Gastrocnemius medialis (tissue), 4 donors: Measurements from ENCODE around the gene IFIT3. TPM values are rescaled to one million over a fixed set of nuclear protein-coding genes. Genes with fewer than 3 reads are reported as not detected.

Experiments used
- ATAC-seq, 2 donors: fragments of 150-250 bp; one replicate each; pipeline ENCODE4 v1.9.1; 2016
- DNase-seq, 2 donors: peaks; one replicate each; pipeline ENCODE4 v3.0.0-alpha.2; 2019
- H3K27ac ChIP-seq, 4 donors: fragments of 200-600 bp; sonication (generic); 1 replicate in 1 of 4; 2 replicates in 3 of 4; pipeline ENCODE4 v1.5.1; 2016 to 2018; ENCODE audit warnings: mild to moderate bottlenecking in 2 of 4, moderate library complexity in 1 of 4
- H3K27me3 ChIP-seq, 3 donors: fragments of 200-600 bp; sonication (generic) in 2 of 3; 1 replicate in 1 of 3; 2 replicates in 2 of 3; pipeline versions ENCODE4 v1.5.1 to v1.6.0; 2016 to 2019; ENCODE audit warnings: mild to moderate bottlenecking in 1 of 3, moderate library complexity in 1 of 3
- H3K36me3 ChIP-seq, 2 donors: fragments of 200-600 bp; sonication (generic) in 1 of 2; one replicate each; pipeline ENCODE4 v1.5.1; 2017 to 2018
- H3K4me1 ChIP-seq, 2 donors: fragments of 200-600 bp; sonication (generic) in 1 of 2; one replicate each; pipeline ENCODE4 v1.5.1; 2016 to 2017; ENCODE audit warnings: mild to moderate bottlenecking in 2 of 2
- H3K4me3 ChIP-seq, 4 donors: fragments of 200-600 bp; sonication (generic) in 3 of 4; 1 replicate in 1 of 4; 2 replicates in 3 of 4; pipeline ENCODE4 v1.5.1; 2016 to 2019; ENCODE audit warnings: mild to moderate bottlenecking in 2 of 4
- H3K9me3 ChIP-seq, 3 donors: fragments of 200-600 bp; sonication (generic) in 2 of 3; 1 replicate in 1 of 3; 2 replicates in 2 of 3; pipeline ENCODE4 v1.5.1; 2016 to 2019
- CTCF ChIP-seq, 5 experiments: fragments of 450-650 bp in 3 of 5; fragments of 200-600 bp in 2 of 5; sonication (generic) in 2 of 5; IDR thresholded peaks in 4 of 5; conservative IDR thresholded peaks in 1 of 5; 1 replicate in 4 of 5; 2 replicates in 1 of 5; pipeline ENCODE4 v1.5.1; 2016 to 2019; ENCODE audit warnings: antibody characterized with exemption in 5 of 5, mild to moderate bottlenecking in 3 of 5, moderate library complexity in 3 of 5
- POLR2A ChIP-seq, 2 donors: fragments of 450-650 bp; IDR thresholded peaks; one replicate each; pipeline ENCODE4 v1.6.1; 2017; ENCODE audit warnings: antibody characterized with exemption in 2 of 2, mild to moderate bottlenecking in 2 of 2, moderate library complexity in 2 of 2
- in situ Hi-C, 4 donors: fragments of 200-750 bp; cut with MboI; loops; one replicate each; pipeline versions ENCODE4 v1.15.0 to v1.8.0; 2017; ENCODE audit warnings: low sequenced_read_pairs in 4 of 4
- intact Hi-C: fragments of 100-400 bp; cut with DNase I; formaldehyde crosslinking; loops from one replicate; pipeline ENCODE4 v1.15.1; 2023; ENCODE audit warnings: low total_unique reads
- total RNA-seq, 4 donors: library from RNA; depleted of rRNA; stranded (reverse); fragments of >200 nt; gene quantifications; one replicate each; pipeline versions ENCODE4 v1.1.0 to v1.2.3, GENCODE V29; 2016

The IFIT3 gene
- total RNA-seq, 4 donors from 2014 or later: 2.2 to 8.9 (median 3.7) TPM

- in situ Hi-C loops: loop anchor here in 1 of 4 donors (25.0 kb wide), 1 partner anchor 90 kb away; the partner anchor contains the start of genes IFIT1 and IFIT1B
- peak overlapping the region in 2 of 4 donors; percentile 90 to 92 for H3K27ac ChIP-seq
- no peaks in the 10 kb centered on the region for H3K9me3 ChIP-seq
- H3K4me1 ChIP-seq: peaks cover 37 to 46% of the 10 kb centered on the region in 2 donors
- TF ChIP-seq POLR2A (IDR thresholded peaks at IDR 0.05) (no peak), CTCF (IDR thresholded peaks at IDR 0.05 in 4 of 5, conservative IDR thresholded peaks at IDR 0.05 in 1 of 5) (no peak)
- intact Hi-C loops: loop anchor here (2.0 to 5.0 kb wide), 3 partner anchors 40 to 350 kb away; partner anchors contain the start of genes IFIT1 and PANK1
- H3K27me3 ChIP-seq: no peaks in the 10 kb centered on the region
- H3K36me3 ChIP-seq: no peaks in the 10 kb centered on the region
- ATAC-seq (no peak), DNase-seq (no peak)
- no peak overlapping the region for H3K4me3 ChIP-seq
Measured at GRCh38 chr10:89297791-89298190, 30.0 kb upstream of the IFIT3 start.

- Histone ChIP-seq H3K36me3 (no peaks in the 10 kb centered on the region), H3K27ac (no peak overlapping the region), H3K4me1 (peaks cover 47 to 58% of the 10 kb centered on the region in 2 donors), H3K4me3 (no peak overlapping the region), H3K27me3 (no peaks in the 10 kb centered on the region), H3K9me3 (no peaks in the 10 kb centered on the region)
- no peak for TF ChIP-seq POLR2A (IDR thresholded peaks at IDR 0.05)
- TF ChIP-seq CTCF (IDR thresholded peaks at IDR 0.05 in 4 of 5, conservative IDR thresholded peaks at IDR 0.05 in 1 of 5): no peak
- in situ Hi-C loops: loop anchor here in 1 of 4 donors (25.0 kb wide), 1 partner anchor 88 kb away; the partner anchor contains the start of genes IFIT1 and IFIT1B
- intact Hi-C loops: loop anchor here (5.0 kb wide), 2 partner anchors 38 to 348 kb away; partner anchors contain the start of gene PANK1
- DNase-seq (no peak), ATAC-seq (no peak)
Measured at GRCh38 chr10:89299031-89299430, 28.8 kb upstream of the IFIT3 start.

GRCh38 chr10:89301232-89301631 lies 26.6 kb upstream of the IFIT3 start:
- Histone ChIP-seq H3K9me3 (no peaks in the 10 kb centered on the region), H3K27me3 (no peaks in the 10 kb centered on the region), H3K27ac (peak overlapping the region; percentile 82 to 89 (median 85)), H3K4me1 (peaks cover 32 to 37% of the 10 kb centered on the region in 2 donors), H3K36me3 (no peaks in the 10 kb centered on the region), H3K4me3 (peak overlapping the region; percentile 46 to 66 (median 54))
- intact Hi-C loops: no loop called here
- DNase-seq (no peak), ATAC-seq (peak; percentile 26)
- TF ChIP-seq CTCF (IDR thresholded peaks at IDR 0.05 in 4 of 5, conservative IDR thresholded peaks at IDR 0.05 in 1 of 5) (no peak), POLR2A (IDR thresholded peaks at IDR 0.05) (no peak)
- in situ Hi-C loops: no loop called here

GRCh38 chr10:89301721-89302445 lies 25.9 kb upstream of the IFIT3 start, which contains the start of gene IFIT2:
IFIT2 (plus strand) TSS chr10:89302046; CDS start chr10:89302124, 78 bp downstream.
- DNase-seq (peak; percentile 29 to 65), ATAC-seq (peak; percentile 93 to 97)
- H3K27ac ChIP-seq: peak within 1 kb of the TSS; percentile 82 to 89 (median 85)
- intact Hi-C loops (no loop called here), in situ Hi-C loops (no loop called here)
- H3K4me1 ChIP-seq: peaks cover 27 to 32% of the 10 kb centered on the region in 2 donors
- H3K4me3 ChIP-seq: peak within 1 kb of the TSS; percentile 46 to 66 (median 54)
- TF ChIP-seq POLR2A (IDR thresholded peaks at IDR 0.05) (peak; percentile 23 to 82), CTCF (IDR thresholded peaks at IDR 0.05 in 4 of 5, conservative IDR thresholded peaks at IDR 0.05 in 1 of 5) (no peak)
- H3K27me3 ChIP-seq: no peaks in the 10 kb centered on the region
- H3K9me3 ChIP-seq: no peaks in the 10 kb centered on the region
- H3K36me3 ChIP-seq: no peaks in the 10 kb centered on the region
